Transverse colon (tissue), 4 donors: ENCODE measurements around the gene PTPRS.

Experiments
- EP300 ChIP-seq: sonication (generic); formaldehyde crosslinking; IDR thresholded peaks from one replicate; pipeline ENCODE4 v1.6.1; 2017; ENCODE audit warnings: antibody characterized with exemption, low read depth
- POLR2A ChIP-seq: fragments of 450-650 bp; IDR thresholded peaks from one replicate; pipeline ENCODE4 v1.6.1; 2016; ENCODE audit warnings: antibody characterized with exemption, mild to moderate bottlenecking, moderate library complexity
- POLR2AphosphoS5 ChIP-seq, 3 donors: sonication (generic); formaldehyde crosslinking; IDR thresholded peaks; one replicate each; pipeline ENCODE4 v1.6.1; 2016; ENCODE audit warnings: antibody characterized with exemption in 3 of 3
- TF ChIP-seq, protein P1 (sequence below), 5 experiments: fragments of 200-600 bp in 3 of 5; fragments of 450-650 bp in 2 of 5; sonication (generic) in 3 of 5; IDR thresholded peaks; 1 replicate in 2 of 5; 2 replicates in 3 of 5; pipeline ENCODE4 v1.5.1; 2016 to 2017; ENCODE audit warnings: antibody characterized with exemption in 5 of 5, inconsistent platforms in 3 of 5, mild to moderate bottlenecking in 2 of 5, moderate library complexity in 1 of 5

DNA sequence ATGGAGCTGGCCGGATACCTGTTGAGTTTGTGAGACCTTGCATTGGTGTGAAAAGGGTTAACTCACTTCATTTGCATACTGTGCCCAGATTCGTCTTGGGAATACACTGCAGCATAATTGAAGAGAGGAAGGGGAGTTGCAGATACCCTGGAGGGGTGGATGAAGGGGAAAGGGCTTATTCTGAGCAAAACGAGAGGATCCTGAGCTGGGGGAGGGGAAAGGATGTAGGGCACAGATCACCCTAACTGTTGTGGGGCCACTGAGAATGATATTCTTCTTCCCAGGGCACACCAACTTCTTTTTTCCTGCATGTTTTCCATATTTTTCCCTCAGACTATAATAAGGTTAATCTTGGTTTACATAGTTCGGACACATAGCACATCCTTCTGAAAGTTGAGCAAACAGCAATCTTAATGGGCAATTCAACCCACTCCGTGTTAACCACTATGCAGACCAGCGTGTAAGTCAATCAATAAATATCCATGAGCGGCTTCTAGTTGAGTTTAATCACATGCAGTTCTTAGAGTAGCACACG lies 11.7 kb upstream of the PTPRS start:
- TF ChIP-seq, protein P1, sequence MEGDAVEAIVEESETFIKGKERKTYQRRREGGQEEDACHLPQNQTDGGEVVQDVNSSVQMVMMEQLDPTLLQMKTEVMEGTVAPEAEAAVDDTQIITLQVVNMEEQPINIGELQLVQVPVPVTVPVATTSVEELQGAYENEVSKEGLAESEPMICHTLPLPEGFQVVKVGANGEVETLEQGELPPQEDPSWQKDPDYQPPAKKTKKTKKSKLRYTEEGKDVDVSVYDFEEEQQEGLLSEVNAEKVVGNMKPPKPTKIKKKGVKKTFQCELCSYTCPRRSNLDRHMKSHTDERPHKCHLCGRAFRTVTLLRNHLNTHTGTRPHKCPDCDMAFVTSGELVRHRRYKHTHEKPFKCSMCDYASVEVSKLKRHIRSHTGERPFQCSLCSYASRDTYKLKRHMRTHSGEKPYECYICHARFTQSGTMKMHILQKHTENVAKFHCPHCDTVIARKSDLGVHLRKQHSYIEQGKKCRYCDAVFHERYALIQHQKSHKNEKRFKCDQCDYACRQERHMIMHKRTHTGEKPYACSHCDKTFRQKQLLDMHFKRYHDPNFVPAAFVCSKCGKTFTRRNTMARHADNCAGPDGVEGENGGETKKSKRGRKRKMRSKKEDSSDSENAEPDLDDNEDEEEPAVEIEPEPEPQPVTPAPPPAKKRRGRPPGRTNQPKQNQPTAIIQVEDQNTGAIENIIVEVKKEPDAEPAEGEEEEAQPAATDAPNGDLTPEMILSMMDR (IDR thresholded peaks at IDR 0.05): no peak
- TF ChIP-seq POLR2AphosphoS5 (IDR thresholded peaks at IDR 0.05) (no peak), EP300 (no peak), POLR2A (no peak)
